ENCODE data around the gene VWC2L. TPM values are rescaled to one million over a fixed set of nuclear protein-coding genes. Genes with fewer than 3 reads are reported as not detected.

VWC2L gene
- total and polyA plus RNA-seq, 10 donors = not detected

GRCh38 chr2:214380681-214381080 is 30.2 kb upstream of the VWC2L start:
- H3K4me1 ChIP-seq = no peaks in the 10 kb centered on the region
- no peaks in the 10 kb centered on the region for H3K9me3 ChIP-seq
- 58 to 69% (median 68%) methylated on average over 5 of the region's 5 CpGs for WGBS, 5 donors
- H3K27me3 ChIP-seq (replicated peaks in 1 of 7) = no peaks in the 10 kb centered on the region
- TF ChIP-seq CTCF (IDR thresholded peaks at IDR 0.05 in 8 of 11, conservative IDR thresholded peaks at IDR 0.05 in 3 of 11) (no peak), POLR2AphosphoS5 (IDR thresholded peaks at IDR 0.05) (no peak), POLR2A (IDR thresholded peaks at IDR 0.05) (no peak)
- intact Hi-C loops (cut with DNase I; ENCODE audit: low total_unique reads) = no loop called here
- H3K36me3 ChIP-seq = no peaks in the 10 kb centered on the region
- no peak overlapping the region for H3K4me3 ChIP-seq
- no peak overlapping the region for H3K27ac ChIP-seq
- DNase-seq = no peak

GRCh38 chr2:214382229-214382628 is 28.6 kb upstream of the VWC2L start:
- intact Hi-C loops (cut with DNase I; ENCODE audit: low total_unique reads) = no loop called here

GRCh38 chr2:214386720-214387119 is 24.1 kb upstream of the VWC2L start:
- H3K9me3 ChIP-seq = no peaks in the 10 kb centered on the region
- H3K4me3 ChIP-seq = no peak overlapping the region
- H3K36me3 ChIP-seq = no peaks in the 10 kb centered on the region
- H3K4me1 ChIP-seq = no peaks in the 10 kb centered on the region
- 76 to 92% (median 84%) methylated on average over 2 of the region's 2 CpGs for WGBS, 5 donors
- H3K27ac ChIP-seq = no peak overlapping the region
- intact Hi-C loops (cut with DNase I; ENCODE audit: low total_unique reads) = no loop called here
- no peak for DNase-seq
- TF ChIP-seq CTCF (IDR thresholded peaks at IDR 0.05 in 8 of 11, conservative IDR thresholded peaks at IDR 0.05 in 3 of 11) (no peak), POLR2A (IDR thresholded peaks at IDR 0.05) (no peak), POLR2AphosphoS5 (IDR thresholded peaks at IDR 0.05) (no peak)
- no peaks in the 10 kb centered on the region for H3K27me3 ChIP-seq (replicated peaks in 1 of 7)

More at GRCh38 chr2:214382229-214382628, 28.6 kb upstream of the VWC2L start:
- no peak overlapping the region for H3K4me3 ChIP-seq
- no peaks in the 10 kb centered on the region for H3K9me3 ChIP-seq
- TF ChIP-seq POLR2AphosphoS5 (IDR thresholded peaks at IDR 0.05) = no peak
- TF ChIP-seq CTCF (IDR thresholded peaks at IDR 0.05 in 8 of 11, conservative IDR thresholded peaks at IDR 0.05 in 3 of 11) = no peak
- no peak for TF ChIP-seq POLR2A (IDR thresholded peaks at IDR 0.05)
- no peak overlapping the region for H3K27ac ChIP-seq
- 52 to 75% (median 56%) methylated on average over 2 of the region's 2 CpGs for WGBS, 5 donors
- no peaks in the 10 kb centered on the region for H3K36me3 ChIP-seq
- DNase-seq = no peak
- no peaks in the 10 kb centered on the region for H3K4me1 ChIP-seq
- no peaks in the 10 kb centered on the region for H3K27me3 ChIP-seq (replicated peaks in 1 of 7)

- no peaks in the 10 kb centered on the region for H3K27me3 ChIP-seq (replicated peaks in 1 of 7)
Observed at GRCh38 chr2:214389334-214389733, 21.5 kb upstream of the VWC2L start.

More at GRCh38 chr2:214389334-214389733, 21.5 kb upstream of the VWC2L start:
- TF ChIP-seq POLR2AphosphoS5 (IDR thresholded peaks at IDR 0.05) (no peak), CTCF (IDR thresholded peaks at IDR 0.05 in 8 of 11, conservative IDR thresholded peaks at IDR 0.05 in 3 of 11) (no peak), POLR2A (IDR thresholded peaks at IDR 0.05) (no peak)
- Histone ChIP-seq H3K9me3 (no peaks in the 10 kb centered on the region), H3K4me3 (no peak overlapping the region), H3K36me3 (no peaks in the 10 kb centered on the region), H3K27ac (no peak overlapping the region), H3K4me1 (no peaks in the 10 kb centered on the region)
- no peak for DNase-seq
- intact Hi-C loops (cut with DNase I; ENCODE audit: low total_unique reads) = no loop called here

Data from spleen (tissue), 11 donors.